Skeletal muscle tissue (tissue), 4 donors: ENCODE results near the gene VPS29. TPM values are rescaled to one million over a fixed set of nuclear protein-coding genes. Genes with fewer than 3 reads are reported as not detected.
"Not testable (repeated sequence)": the region's sequence is repeated elsewhere in the genome, so short reads cannot be mapped to it uniquely, and the experiment has no call there.

ENCODE experiments used
- H3K27ac ChIP-seq: one replicate; pipeline ENCODE4 v1.7.0; 2013; ENCODE audit warnings: mild to moderate bottlenecking, low read depth, low read length, inconsistent platforms
- H3K27me3 ChIP-seq, 3 donors: one replicate each; pipeline ENCODE4 v1.7.0; 2013; ENCODE audit warnings: low read length in 3 of 3; ENCODE audit not compliant: control insufficient read depth in 3 of 3, insufficient read depth in 3 of 3
- H3K36me3 ChIP-seq, 3 donors: one replicate each; pipeline ENCODE4 v1.7.0; 2013; ENCODE audit warnings: low read length in 3 of 3; ENCODE audit not compliant: control insufficient read depth in 3 of 3, insufficient read depth in 3 of 3
- H3K4me1 ChIP-seq, 3 donors: one replicate each; pipeline ENCODE4 v1.7.0; 2013; ENCODE audit warnings: low read length in 3 of 3, mild to moderate bottlenecking in 3 of 3; ENCODE audit not compliant: control insufficient read depth in 3 of 3, insufficient read depth in 3 of 3
- H3K4me3 ChIP-seq, 3 donors: one replicate each; pipeline ENCODE4 v1.7.0; 2013; ENCODE audit warnings: low read length in 3 of 3
- H3K9ac ChIP-seq, 3 donors: one replicate each; pipeline ENCODE4 v1.7.0; 2013; ENCODE audit warnings: low read length in 3 of 3, mild to moderate bottlenecking in 3 of 3, moderate library complexity in 2 of 3, low read depth in 1 of 3
- H3K9me3 ChIP-seq, 3 donors: one replicate each; pipeline ENCODE4 v1.7.0; 2013; ENCODE audit warnings: low read length in 3 of 3; ENCODE audit not compliant: control insufficient read depth in 3 of 3
- total RNA-seq: library from RNA; depleted of rRNA; stranded (reverse); fragments of >200 nt; gene quantifications from one replicate; pipeline ENCODE4 v1.2.3, GENCODE V29; 2014
- donor health status: Osteomylitis.

VPS29 gene
- total RNA-seq, 1 donor from 2014 or later = 73.1 TPM

- H3K9me3 ChIP-seq = no peaks in the 10 kb centered on the region
- H3K4me1 ChIP-seq = peaks cover 16 to 27% (median 26%) of the 10 kb centered on the region in 3 donors
- H3K36me3 ChIP-seq = peaks cover 0 to 5% (median 0%) of the 10 kb centered on the region in 3 donors
- peak overlapping the region; percentile 94 for H3K27ac ChIP-seq
- H3K9ac ChIP-seq = peak overlapping the region; percentile 92 to 99 (median 98)
- H3K4me3 ChIP-seq = peak overlapping the region; percentile 94 to 98 (median 96)
- no peaks in the 10 kb centered on the region for H3K27me3 ChIP-seq
These were observed 536 bp downstream of the VPS29 start for GRCh38 chr12:110501399-110501751.

- H3K9ac ChIP-seq = peak overlapping the region in 1 of 3 donors; percentile 20
- H3K27ac ChIP-seq = no peak overlapping the region
- H3K27me3 ChIP-seq = no peaks in the 10 kb centered on the region
- H3K4me1 ChIP-seq = peaks cover 16 to 27% (median 26%) of the 10 kb centered on the region in 3 donors
- H3K4me3 ChIP-seq = no peak overlapping the region
- peaks cover 0 to 14% (median 5%) of the 10 kb centered on the region in 3 donors for H3K36me3 ChIP-seq
- no peaks in the 10 kb centered on the region for H3K9me3 ChIP-seq
These were observed 2.8 kb downstream of the VPS29 start for GRCh38 chr12:110498984-110499706.

- Histone ChIP-seq H3K4me1 (no peaks in the 10 kb centered on the region), H3K27ac (no peak overlapping the region), H3K9ac (no peak overlapping the region), H3K9me3 (no peaks in the 10 kb centered on the region), H3K4me3 (no peak overlapping the region), H3K27me3 (no peaks in the 10 kb centered on the region), H3K36me3 (no peaks in the 10 kb centered on the region)
These were observed 26.5 kb downstream of the VPS29 start for GRCh38 chr12:110475426-110475825.

- Histone ChIP-seq H3K4me1 (peaks cover 20 to 24% (median 23%) of the 10 kb centered on the region in 3 donors), H3K9me3 (no peaks in the 10 kb centered on the region), H3K4me3 (peak within 1 kb of the TSS; percentile 97 to 100 (median 98)), H3K36me3 (peaks cover 7 to 14% (median 12%) of the 10 kb centered on the region in 3 donors), H3K27me3 (no peaks in the 10 kb centered on the region), H3K9ac (peak within 1 kb of the TSS; percentile 92 to 97 (median 97)), H3K27ac (peak within 1 kb of the TSS; percentile 83)
These were observed 33.5 kb downstream of the VPS29 start, which contains the start of the genes FAM216A and GPN3 for GRCh38 chr12:110468214-110469048. TSS of gene FAM216A (plus strand) at chr12:110468845. CDS start at chr12:110468876, 31 bp downstream. TSS of gene GPN3 (minus strand) at chr12:110468257. CDS start at chr12:110468203, 54 bp downstream.

- H3K27ac ChIP-seq = peak overlapping the region; percentile 83
- H3K9ac ChIP-seq = peak overlapping the region; percentile 92 to 97 (median 97)
- peaks cover 20 to 24% (median 23%) of the 10 kb centered on the region in 3 donors for H3K4me1 ChIP-seq
- H3K27me3 ChIP-seq = no peaks in the 10 kb centered on the region
- H3K4me3 ChIP-seq = peak overlapping the region; percentile 97 to 100 (median 98)
- no peaks in the 10 kb centered on the region for H3K9me3 ChIP-seq
- H3K36me3 ChIP-seq = peaks cover 7 to 18% (median 14%) of the 10 kb centered on the region in 3 donors
These were observed 34.1 kb downstream of the VPS29 start for GRCh38 chr12:110467847-110468213.

GRCh38 chr12:110466791-110467190 is 35.1 kb downstream of the VPS29 start:
- Histone ChIP-seq H3K9ac (peak overlapping the region; percentile 92 to 97 (median 97)), H3K27ac (no peak overlapping the region), H3K27me3 (no peaks in the 10 kb centered on the region), H3K9me3 (no peaks in the 10 kb centered on the region), H3K36me3 (peaks cover 9 to 24% (median 19%) of the 10 kb centered on the region in 3 donors), H3K4me1 (peaks cover 20 to 24% (median 23%) of the 10 kb centered on the region in 3 donors), H3K4me3 (peak overlapping the region; percentile 97 to 100 (median 98))

GRCh38 chr12:110465765-110466164 is 36.1 kb downstream of the VPS29 start:
- Histone ChIP-seq H3K36me3 (peaks cover 9 to 24% (median 23%) of the 10 kb centered on the region in 3 donors), H3K4me1 (peaks cover 20 to 24% (median 23%) of the 10 kb centered on the region in 3 donors)
- H3K4me3 ChIP-seq, H3K9me3 ChIP-seq, H3K27ac ChIP-seq, H3K27me3 ChIP-seq, H3K9ac ChIP-seq: not testable (repeated sequence)

- Histone ChIP-seq H3K27me3 (no peaks in the 10 kb centered on the region), H3K4me3 (no peak overlapping the region), H3K9me3 (no peaks in the 10 kb centered on the region), H3K9ac (no peak overlapping the region), H3K4me1 (peaks cover 20 to 24% (median 23%) of the 10 kb centered on the region in 3 donors), H3K27ac (no peak overlapping the region), H3K36me3 (peaks cover 9 to 28% (median 24%) of the 10 kb centered on the region in 3 donors)
These were observed 36.9 kb downstream of the VPS29 start for GRCh38 chr12:110465024-110465423.

- not testable (repeated sequence) for H3K27ac ChIP-seq, H3K4me1 ChIP-seq, H3K9me3 ChIP-seq, H3K4me3 ChIP-seq, H3K27me3 ChIP-seq, H3K9ac ChIP-seq
- H3K36me3 ChIP-seq = peaks cover 16 to 42% (median 32%) of the 10 kb centered on the region in 3 donors
These were observed 40.7 kb downstream of the VPS29 start for GRCh38 chr12:110461189-110461588.
